ENCODE data around the gene DNASE1L2. TPM values are rescaled to one million over a fixed set of nuclear protein-coding genes. Genes with fewer than 3 reads are reported as not detected.

Gene DNASE1L2
- polyA plus RNA-seq, 1 experiment, result 0.38 TPM

DNA sequence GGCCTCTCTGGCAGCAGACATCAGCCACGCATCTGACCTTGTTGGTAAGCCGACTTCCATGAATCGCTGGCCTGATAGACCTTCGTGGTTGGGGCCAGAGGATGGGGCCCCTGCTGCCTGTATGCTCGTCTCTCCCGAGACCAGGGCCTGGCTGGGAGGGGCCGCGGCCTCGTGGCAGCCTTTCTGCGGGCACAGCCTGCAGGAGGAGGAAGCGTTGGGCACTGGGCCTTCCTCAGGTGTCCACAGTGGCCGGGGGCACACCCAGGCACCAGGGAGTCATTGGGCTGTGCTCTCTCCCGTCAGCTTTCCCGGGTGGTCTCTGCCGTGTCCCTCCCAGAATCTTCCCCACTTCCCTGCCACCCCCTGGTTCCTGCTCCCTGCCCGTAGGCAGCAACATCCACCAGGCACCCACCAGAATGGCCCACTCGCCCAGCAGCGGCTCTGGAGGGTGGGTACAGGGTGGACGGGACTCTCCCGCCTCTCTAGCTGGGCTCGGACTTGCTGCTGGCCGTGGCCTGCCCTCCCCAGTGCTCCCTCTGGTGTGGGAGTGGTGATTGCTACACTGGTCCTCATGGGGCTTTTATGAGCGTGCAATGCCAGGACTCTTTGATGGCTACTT is 6.5 kb upstream of the DNASE1L2 start:
- CTCF ChIA-PET, result no interaction called here
- no peak for DNase-seq (ENCODE audit: low read depth)
- Histone ChIP-seq H3K27me3 (ENCODE audit: control insufficient read depth, insufficient read depth, low read length) (no peaks in the 10 kb centered on the region), H3K4me3 (ENCODE audit: low read depth, low read length) (no peak overlapping the region), H3K36me3 (ENCODE audit: control insufficient read depth, insufficient read depth, low read length) (peaks cover 39% of the 10 kb centered on the region)
- TF ChIP-seq, protein P1, sequence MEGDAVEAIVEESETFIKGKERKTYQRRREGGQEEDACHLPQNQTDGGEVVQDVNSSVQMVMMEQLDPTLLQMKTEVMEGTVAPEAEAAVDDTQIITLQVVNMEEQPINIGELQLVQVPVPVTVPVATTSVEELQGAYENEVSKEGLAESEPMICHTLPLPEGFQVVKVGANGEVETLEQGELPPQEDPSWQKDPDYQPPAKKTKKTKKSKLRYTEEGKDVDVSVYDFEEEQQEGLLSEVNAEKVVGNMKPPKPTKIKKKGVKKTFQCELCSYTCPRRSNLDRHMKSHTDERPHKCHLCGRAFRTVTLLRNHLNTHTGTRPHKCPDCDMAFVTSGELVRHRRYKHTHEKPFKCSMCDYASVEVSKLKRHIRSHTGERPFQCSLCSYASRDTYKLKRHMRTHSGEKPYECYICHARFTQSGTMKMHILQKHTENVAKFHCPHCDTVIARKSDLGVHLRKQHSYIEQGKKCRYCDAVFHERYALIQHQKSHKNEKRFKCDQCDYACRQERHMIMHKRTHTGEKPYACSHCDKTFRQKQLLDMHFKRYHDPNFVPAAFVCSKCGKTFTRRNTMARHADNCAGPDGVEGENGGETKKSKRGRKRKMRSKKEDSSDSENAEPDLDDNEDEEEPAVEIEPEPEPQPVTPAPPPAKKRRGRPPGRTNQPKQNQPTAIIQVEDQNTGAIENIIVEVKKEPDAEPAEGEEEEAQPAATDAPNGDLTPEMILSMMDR (IDR thresholded peaks at IDR 0.05; ENCODE audit: insufficient read depth, low read depth, low read length), result no peak
- POLR2A ChIA-PET, result no interaction called here

DNA sequence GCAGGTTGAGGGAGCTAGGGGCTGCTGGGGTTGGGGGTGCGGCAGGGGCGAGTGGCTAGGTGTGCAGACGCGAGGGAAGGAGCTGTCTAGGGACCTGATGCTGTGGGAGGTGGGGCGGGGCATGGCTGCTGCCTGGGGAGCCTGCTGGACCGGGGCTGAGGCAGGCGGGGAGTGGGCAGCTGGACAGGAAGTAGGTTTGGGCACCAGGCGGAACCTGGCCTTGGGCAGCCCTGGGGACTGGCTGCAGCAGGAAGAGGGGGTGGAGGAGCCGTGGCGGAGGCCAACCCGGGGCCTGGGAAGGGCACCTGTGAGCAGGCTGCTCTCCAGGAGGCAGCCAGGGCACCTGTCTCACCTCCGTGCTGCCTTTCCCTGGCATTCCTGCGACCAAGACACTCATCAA is 5.9 kb upstream of the DNASE1L2 start:
- Histone ChIP-seq H3K4me3 (ENCODE audit: low read depth, low read length) (no peak overlapping the region), H3K36me3 (ENCODE audit: control insufficient read depth, insufficient read depth, low read length) (peaks cover 43% of the 10 kb centered on the region), H3K27me3 (ENCODE audit: control insufficient read depth, insufficient read depth, low read length) (no peaks in the 10 kb centered on the region)
- POLR2A ChIA-PET, result no interaction called here
- no peak for DNase-seq (ENCODE audit: low read depth)
- CTCF ChIA-PET, result no interaction called here
- TF ChIP-seq, protein P1 (IDR thresholded peaks at IDR 0.05; ENCODE audit: insufficient read depth, low read depth, low read length), result no peak

DNA sequence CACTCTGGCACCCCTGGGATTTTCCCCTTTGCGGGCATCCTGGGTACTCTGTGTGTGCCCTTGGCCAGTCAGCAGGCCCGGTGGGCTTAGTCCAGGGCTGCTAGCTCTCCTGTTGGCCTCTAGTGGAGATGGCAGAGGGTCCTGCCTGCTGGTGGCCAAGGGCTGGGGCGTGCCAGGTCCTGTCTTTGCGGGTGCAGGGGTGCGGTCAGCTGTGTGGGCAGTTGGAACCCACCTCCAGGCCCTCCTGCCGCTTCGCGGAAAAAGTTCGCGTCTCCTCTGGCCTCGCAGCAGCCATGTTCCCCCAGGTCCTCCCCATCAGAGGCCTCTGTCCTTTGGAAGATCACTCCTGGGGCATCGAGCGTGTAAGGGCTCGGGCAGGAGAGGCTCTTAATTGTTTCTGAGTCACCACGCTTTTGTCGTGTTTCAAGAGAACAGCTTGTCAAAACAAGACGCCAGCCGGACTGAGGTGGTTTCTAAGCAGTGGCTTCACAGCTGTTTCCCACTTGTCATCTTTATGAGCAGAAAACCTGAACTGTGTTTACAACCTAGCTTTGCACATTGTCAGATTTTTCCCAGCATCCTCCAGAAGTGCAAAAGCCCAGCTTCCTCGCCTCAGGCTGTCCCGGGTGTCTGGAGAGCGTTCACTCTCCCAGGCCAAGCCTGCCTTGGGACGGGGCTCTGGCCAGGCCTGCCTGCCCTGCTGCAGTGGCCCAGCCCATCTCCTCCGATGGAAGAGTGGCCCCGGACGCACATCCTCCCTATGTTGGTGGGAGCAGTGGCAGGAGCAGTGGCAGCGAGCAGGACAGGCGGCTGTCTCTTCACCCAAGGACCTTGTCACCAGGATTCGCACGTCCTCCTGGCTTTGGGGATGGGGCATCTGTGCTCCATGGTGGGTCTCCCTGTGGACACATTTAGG is 5.0 kb upstream of the DNASE1L2 start:
- DNase-seq (ENCODE audit: low read depth), result no peak
- CTCF ChIA-PET, result no interaction called here
- POLR2A ChIA-PET, result no interaction called here

DNA sequence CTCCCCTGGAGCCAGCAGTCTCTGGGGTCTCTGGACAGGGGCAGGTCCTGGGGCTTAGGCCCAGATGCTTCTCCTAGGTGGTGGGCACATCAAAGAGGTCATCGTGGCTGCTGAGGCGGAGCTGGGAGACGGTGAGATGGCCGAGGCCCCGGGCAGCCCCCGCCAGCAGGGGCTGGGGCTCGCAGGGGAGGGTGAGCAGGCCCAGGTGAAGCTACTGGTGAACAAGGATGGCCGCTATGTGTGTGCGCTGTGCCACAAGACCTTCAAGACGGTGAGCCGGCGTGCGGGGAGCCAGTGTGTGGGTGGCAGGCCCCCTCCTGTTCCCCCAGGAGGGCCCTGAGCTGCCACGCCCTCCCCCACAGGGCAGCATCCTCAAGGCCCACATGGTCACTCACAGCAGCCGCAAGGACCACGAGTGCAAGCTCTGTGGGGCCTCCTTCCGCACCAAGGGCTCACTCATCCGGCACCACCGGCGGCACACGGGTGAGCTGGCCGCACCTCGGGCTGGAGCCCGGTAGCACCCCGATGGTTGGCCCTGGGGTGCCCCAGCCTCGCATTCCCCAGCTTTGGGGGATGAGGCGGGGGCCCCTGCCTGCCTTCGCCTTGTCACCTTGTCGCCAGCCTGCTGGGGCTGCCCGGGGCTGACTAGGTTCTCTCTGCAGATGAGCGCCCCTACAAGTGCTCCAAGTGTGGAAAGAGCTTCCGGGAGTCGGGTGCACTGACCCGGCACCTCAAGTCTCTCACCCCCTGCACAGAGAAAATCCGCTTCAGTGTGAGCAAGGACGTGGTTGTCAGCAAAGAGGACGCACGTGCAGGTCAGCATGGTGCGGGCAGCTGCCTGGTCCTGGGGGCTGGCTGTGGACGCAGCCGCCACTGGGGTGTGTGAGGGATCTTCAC is 3.9 kb upstream of the DNASE1L2 start:
- peaks cover 44% of the 10 kb centered on the region for H3K36me3 ChIP-seq (ENCODE audit: control insufficient read depth, insufficient read depth, low read length)
- H3K27me3 ChIP-seq (ENCODE audit: control insufficient read depth, insufficient read depth, low read length), result no peaks in the 10 kb centered on the region
- H3K4me3 ChIP-seq (ENCODE audit: low read depth, low read length), result no peak overlapping the region
- TF ChIP-seq, protein P1 (IDR thresholded peaks at IDR 0.05; ENCODE audit: insufficient read depth, low read depth, low read length), result no peak
- DNase-seq (ENCODE audit: low read depth), result no peak
- ChIA-PET CTCF (no interaction called here), POLR2A (no interaction called here)

More for the DNA sequence above, 5.0 kb upstream of the DNASE1L2 start:
- TF ChIP-seq, protein P1 (IDR thresholded peaks at IDR 0.05; ENCODE audit: insufficient read depth, low read depth, low read length), result no peak
- H3K27me3 ChIP-seq (ENCODE audit: control insufficient read depth, insufficient read depth, low read length), result no peaks in the 10 kb centered on the region
- H3K4me3 ChIP-seq (ENCODE audit: low read depth, low read length), result no peak overlapping the region
- peaks cover 45% of the 10 kb centered on the region for H3K36me3 ChIP-seq (ENCODE audit: control insufficient read depth, insufficient read depth, low read length)

All from BJ (cell line).